Loucy (cell line): ENCODE results near the gene RCOR1.

Experiments
- H2AFZ ChIP-seq: fragments of 200-600 bp; sonication (generic); 2 replicates; pipeline ENCODE4 v1.6.0; 2016; ENCODE audit warnings: antibody characterized with exemption, mild to moderate bottlenecking, low read length, moderate library complexity
- H3F3A ChIP-seq: fragments of 200-600 bp; 2 replicates; pipeline ENCODE4 v1.6.0; 2016; ENCODE audit warnings: antibody characterized with exemption, low read depth, mild to moderate bottlenecking
- H3K27me3 ChIP-seq: fragments of 200-600 bp; sonication (generic); 2 replicates; pipeline ENCODE4 v1.6.1; 2014; ENCODE audit warnings: low read length, mild to moderate bottlenecking; ENCODE audit not compliant: insufficient read depth, poor library complexity, severe bottlenecking
- H3K36me3 ChIP-seq: fragments of 200-600 bp; sonication (generic); 2 replicates; pipeline ENCODE4 v1.6.1; 2016; ENCODE audit warnings: low read length; ENCODE audit not compliant: insufficient read depth
- H3K4me1 ChIP-seq: fragments of 200-600 bp; sonication (generic); 2 replicates; pipeline ENCODE4 v1.5.1; 2014; ENCODE audit warnings: low read length, mild to moderate bottlenecking; ENCODE audit not compliant: insufficient read depth, poor library complexity, severe bottlenecking
- H3K4me2 ChIP-seq: fragments of 200-600 bp; sonication (generic); 2 replicates; pipeline ENCODE4 v1.6.0; 2014; ENCODE audit warnings: antibody characterized with exemption, low read length, low read depth, mild to moderate bottlenecking; ENCODE audit not compliant: poor library complexity, severe bottlenecking
- H3K4me3 ChIP-seq: fragments of 200-600 bp; sonication (generic); 2 replicates; pipeline ENCODE4 v1.5.1; 2014; ENCODE audit warnings: low read length, mild to moderate bottlenecking, mixed read lengths; ENCODE audit not compliant: poor library complexity, severe bottlenecking
- H3K79me2 ChIP-seq: fragments of 200-600 bp; sonication (generic); 2 replicates; pipeline ENCODE4 v1.6.1; 2014; ENCODE audit warnings: low read length; ENCODE audit not compliant: insufficient read depth
- H3K9ac ChIP-seq: fragments of 200-600 bp; sonication (generic); 2 replicates; pipeline ENCODE4 v1.6.0; 2014; ENCODE audit warnings: mild to moderate bottlenecking, low read depth, low read length, moderate library complexity; ENCODE audit not compliant: poor library complexity, severe bottlenecking
- H3K9me2 ChIP-seq: fragments of 200-600 bp; sonication (generic); replicated peaks from 2 replicates; pipeline ENCODE4 v1.6.1; 2016; ENCODE audit warnings: low read depth, low read length, mixed read lengths
- H3K9me3 ChIP-seq: fragments of 200-600 bp; sonication (generic); 2 replicates; pipeline ENCODE4 v1.6.1; 2014; ENCODE audit warnings: mild to moderate bottlenecking, antibody characterized with exemption, low read length, low read depth; ENCODE audit not compliant: insufficient read depth
- H4K20me1 ChIP-seq: fragments of 200-600 bp; sonication (generic); 2 replicates; pipeline ENCODE4 v1.6.0; 2014; ENCODE audit warnings: antibody characterized with exemption, low read length, mild to moderate bottlenecking; ENCODE audit not compliant: insufficient read depth, poor library complexity, severe bottlenecking
- CTCF ChIP-seq: fragments of 200-600 bp; sonication (generic); conservative IDR thresholded peaks from 2 replicates; pipeline ENCODE4 v1.5.1; 2014; ENCODE audit warnings: mild to moderate bottlenecking, antibody characterized with exemption, low read length
- EZH2phosphoT487 ChIP-seq: fragments of 200-600 bp; IDR thresholded peaks from 2 replicates; pipeline ENCODE4 v1.6.1; 2018; ENCODE audit warnings: antibody characterized with exemption, mild to moderate bottlenecking, moderate library complexity, borderline replicate concordance

The RCOR1 gene

GRCh38 chr14:102778338-102779083 lies 186.1 kb downstream of the RCOR1 start:
- peak overlapping the region; percentile 91 for H3K4me3 ChIP-seq

GRCh38 chr14:102779084-102779462 lies 186.6 kb downstream of the RCOR1 start:
- Histone ChIP-seq H3K27me3 (no peaks in the 10 kb centered on the region), H3F3A (no peaks in the 10 kb centered on the region), H3K9ac (peak overlapping the region; percentile 71), H3K79me2 (peaks cover 63% of the 10 kb centered on the region), H3K36me3 (no peaks in the 10 kb centered on the region), H2AFZ (no peak overlapping the region), H3K4me1 (peaks cover 33% of the 10 kb centered on the region), H3K9me2 (no peaks in the 10 kb centered on the region), H4K20me1 (peaks cover 16% of the 10 kb centered on the region), H3K9me3 (no peaks in the 10 kb centered on the region), H3K4me3 (peak overlapping the region; percentile 91), H3K4me2 (peak overlapping the region; percentile 82)
- TF ChIP-seq EZH2phosphoT487 (no peak), CTCF (no peak)

More at GRCh38 chr14:102778338-102779083, 186.1 kb downstream of the RCOR1 start:
- peak overlapping the region; percentile 71 for H3K9ac ChIP-seq
- peaks cover 33% of the 10 kb centered on the region for H3K4me1 ChIP-seq
- no peaks in the 10 kb centered on the region for H3K27me3 ChIP-seq
- H3K79me2 ChIP-seq, result peaks cover 57% of the 10 kb centered on the region
- TF ChIP-seq CTCF (no peak), EZH2phosphoT487 (no peak)
- peaks cover 16% of the 10 kb centered on the region for H4K20me1 ChIP-seq
- H3K9me3 ChIP-seq, result no peaks in the 10 kb centered on the region
- no peaks in the 10 kb centered on the region for H3K36me3 ChIP-seq
- no peaks in the 10 kb centered on the region for H3F3A ChIP-seq
- H2AFZ ChIP-seq, result peak overlapping the region; percentile 35
- peak overlapping the region; percentile 82 for H3K4me2 ChIP-seq
- no peaks in the 10 kb centered on the region for H3K9me2 ChIP-seq

- no peaks in the 10 kb centered on the region for H3K27me3 ChIP-seq
- H3F3A ChIP-seq, result no peaks in the 10 kb centered on the region
- peaks cover 66% of the 10 kb centered on the region for H3K79me2 ChIP-seq
- peak overlapping the region; percentile 82 for H3K4me2 ChIP-seq
- H3K36me3 ChIP-seq, result no peaks in the 10 kb centered on the region
- peaks cover 16% of the 10 kb centered on the region for H4K20me1 ChIP-seq
- H3K9me3 ChIP-seq, result no peaks in the 10 kb centered on the region
- peaks cover 28% of the 10 kb centered on the region for H3K4me1 ChIP-seq
- peak overlapping the region; percentile 91 for H3K4me3 ChIP-seq
- H3K9me2 ChIP-seq, result no peaks in the 10 kb centered on the region
- TF ChIP-seq EZH2phosphoT487 (no peak), CTCF (no peak)
- H3K9ac ChIP-seq, result peak overlapping the region; percentile 17
- no peak overlapping the region for H2AFZ ChIP-seq
These were observed 187.3 kb downstream of the RCOR1 start for GRCh38 chr14:102779574-102780315.
